AG09309 (cell line): ENCODE measurements around the gene OSBP.

ENCODE experiments used
- DNase-seq: peaks from one replicate; pipeline ENCODE4 v3.0.0-alpha.2; 2010; ENCODE audit warnings: low read depth
- H3K4me3 ChIP-seq: 2 replicates; pipeline ENCODE4 v1.5.1; 2011; ENCODE audit warnings: mild to moderate bottlenecking, low read depth, low read length, moderate library complexity; ENCODE audit not compliant: control insufficient read depth
- CTCF ChIP-seq: IDR thresholded peaks from 2 replicates; pipeline ENCODE4 v1.5.1; 2011; ENCODE audit warnings: mild to moderate bottlenecking, low read depth, low read length, inconsistent platforms; ENCODE audit not compliant: insufficient read depth, control insufficient read depth; ENCODE audit errors: missing control alignments

OSBP gene

DNA sequence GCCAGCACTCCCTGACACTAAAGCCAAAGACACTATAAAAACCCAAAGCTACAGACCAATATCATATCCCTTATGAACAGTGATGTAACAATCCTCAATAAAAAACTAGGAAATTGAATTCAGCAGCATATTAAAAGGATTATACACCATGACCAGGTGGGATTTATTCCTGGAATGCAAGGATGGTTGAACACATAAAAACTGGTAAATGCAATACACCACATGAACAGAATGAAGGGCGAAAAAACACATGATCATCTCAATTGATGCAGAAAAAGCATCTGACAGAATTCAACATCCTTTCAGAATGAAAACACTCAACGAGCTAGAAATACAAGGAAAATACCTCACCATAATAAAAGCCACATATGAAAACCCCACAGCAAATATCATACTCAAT is 31.3 kb downstream of the OSBP start:
- DNase-seq: no peak
- H3K4me3 ChIP-seq: no peak overlapping the region
- no peak for TF ChIP-seq CTCF

DNA sequence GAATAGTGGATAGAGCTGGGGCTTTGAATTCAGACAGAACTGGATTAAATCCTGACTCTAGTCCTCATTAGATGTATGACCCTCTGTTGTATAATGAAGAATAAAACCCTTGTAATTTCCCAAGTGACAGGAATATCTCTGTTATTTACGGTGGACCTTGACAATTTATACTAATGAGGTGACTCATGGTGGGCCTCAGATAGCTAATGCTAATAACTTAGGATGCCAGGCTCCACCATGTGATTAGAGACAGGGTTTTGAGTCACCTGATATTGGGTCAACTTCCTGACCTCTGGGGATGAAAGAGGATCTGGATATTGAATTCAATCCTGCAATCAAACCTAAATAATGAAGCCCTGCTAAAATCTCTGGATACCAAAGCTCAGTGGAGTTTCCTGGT is 33.6 kb downstream of the OSBP start:
- no peak for DNase-seq
- no peak overlapping the region for H3K4me3 ChIP-seq
- no peak for TF ChIP-seq CTCF

DNA sequence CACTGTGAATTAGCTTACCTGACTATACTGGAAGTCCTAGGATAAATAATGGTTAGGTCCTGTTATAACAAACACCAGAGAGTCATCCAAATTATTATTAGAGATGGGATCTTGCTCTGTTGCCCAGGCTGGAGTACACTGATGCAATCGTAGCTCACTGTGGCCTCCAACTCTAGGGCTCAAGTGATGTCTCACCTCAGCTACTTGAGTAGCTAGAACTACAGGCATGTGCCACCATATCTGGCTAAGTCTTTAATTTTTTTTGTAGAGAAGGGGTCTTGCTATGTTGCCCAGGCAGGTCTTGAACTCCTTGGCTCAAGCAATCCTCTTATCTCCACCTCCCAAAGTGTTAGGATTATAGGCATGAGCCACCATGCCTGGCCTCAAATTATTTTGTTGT is 37.2 kb downstream of the OSBP start:
- DNase-seq: no peak
- H3K4me3 ChIP-seq: no peak overlapping the region
- TF ChIP-seq CTCF: no peak

DNA sequence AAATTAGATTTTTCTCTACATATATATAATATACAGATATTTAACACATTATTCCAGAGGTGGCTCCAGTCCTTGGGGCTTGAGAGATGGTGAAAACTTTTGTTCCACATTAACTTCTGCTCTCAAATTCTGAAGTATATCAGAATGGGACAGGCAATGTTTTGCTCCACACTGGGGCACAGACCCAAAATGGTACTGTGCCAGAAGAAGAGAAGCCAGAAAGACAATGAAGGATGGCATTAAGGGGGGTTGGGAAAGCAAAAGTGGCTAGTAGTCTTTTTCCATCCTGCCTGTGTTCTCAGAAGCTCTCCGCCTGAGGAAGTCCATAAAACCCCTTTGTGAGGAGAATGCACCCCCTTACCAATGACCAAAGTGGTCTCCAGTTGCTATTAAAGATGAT is 40.1 kb downstream of the OSBP start:
- H3K4me3 ChIP-seq: no peak overlapping the region
- TF ChIP-seq CTCF: no peak
- no peak for DNase-seq

DNA sequence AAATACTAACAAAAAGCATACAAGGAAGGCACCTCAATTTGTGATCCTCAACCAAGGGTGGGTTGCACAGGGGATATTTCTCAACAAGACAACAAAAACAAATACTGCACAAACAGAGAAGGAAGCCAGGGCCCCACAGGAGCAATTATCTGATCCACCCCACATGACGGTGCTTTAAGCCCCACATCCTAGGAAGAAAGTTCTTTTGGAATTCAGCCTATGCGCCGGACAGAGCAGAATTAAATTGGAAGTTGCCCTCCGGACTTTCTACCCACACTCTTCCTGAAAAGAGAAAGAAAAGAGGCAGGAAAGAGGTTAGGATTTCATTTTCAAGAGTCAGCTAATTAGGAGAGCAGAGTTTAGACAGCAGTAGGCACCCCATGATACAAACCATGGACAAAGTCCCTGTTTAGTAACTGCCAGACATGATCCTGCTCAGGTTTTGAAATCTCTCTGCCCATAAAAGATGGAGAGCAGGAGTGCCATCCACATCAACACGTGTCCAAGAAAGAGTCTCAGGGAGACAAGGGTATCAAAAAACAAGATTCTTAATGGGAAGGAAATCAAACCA is 40.6 kb downstream of the OSBP start:
- no peak overlapping the region for H3K4me3 ChIP-seq
- no peak for TF ChIP-seq CTCF
- DNase-seq: no peak

- no peak overlapping the region for H3K4me3 ChIP-seq
- no peak for TF ChIP-seq CTCF
- DNase-seq: no peak
These were observed 41.1 kb downstream of the OSBP start for GRCh38 chr11:59574467-59574866.

DNA sequence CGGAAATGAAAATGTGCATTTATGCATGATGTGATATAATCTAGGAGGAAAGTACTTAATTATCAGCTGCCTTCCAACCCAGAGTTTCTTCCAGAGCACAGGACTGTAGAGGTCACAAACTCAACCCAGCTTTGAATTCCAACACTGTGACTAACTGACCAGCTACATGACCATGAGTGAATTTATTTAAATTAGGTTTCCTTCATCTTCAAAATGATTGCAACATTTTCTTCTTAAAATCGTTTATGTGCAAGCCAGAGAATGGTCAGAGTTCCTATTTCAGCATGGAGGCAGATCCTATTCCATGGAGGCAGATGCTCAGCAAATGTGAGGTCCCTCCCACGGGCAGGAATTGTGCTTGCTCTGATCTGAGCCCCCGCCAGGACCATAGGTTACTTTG is 42.4 kb downstream of the OSBP start:
- no peak for TF ChIP-seq CTCF
- no peak for DNase-seq
- no peak overlapping the region for H3K4me3 ChIP-seq
